ENCODE data around the gene NR1D1. TPM values are rescaled to one million over a fixed set of nuclear protein-coding genes. Genes with fewer than 3 reads are reported as not detected.

NR1D1 gene
- polyA plus RNA-seq, 1 experiment = 2.3 TPM

- CTCF ChIA-PET = interaction anchor here (0.6 to 2.2 kb wide), 6 partner anchors 9 to 56 kb away, joined by 3 to 10 read pairs (median 3); no protein-coding TSS in a partner anchor
- TF ChIP-seq CTCF (IDR thresholded peaks at IDR 0.05; ENCODE audit: insufficient read depth, low read depth, low read length) = no peak
- Histone ChIP-seq H3K27me3 (ENCODE audit: control insufficient read depth, insufficient read depth, low read length) (no peaks in the 10 kb centered on the region), H3K4me3 (ENCODE audit: low read depth, low read length) (no peak overlapping the region), H3K36me3 (ENCODE audit: control insufficient read depth, insufficient read depth, low read length) (peaks cover 36% of the 10 kb centered on the region)
- DNase-seq (ENCODE audit: low read depth) = no peak
- POLR2A ChIA-PET = no interaction called here
Measured at GRCh38 chr17:40095351-40095943, 4.9 kb downstream of the NR1D1 start.

GRCh38 chr17:40094874-40095273 lies 5.5 kb downstream of the NR1D1 start:
- TF ChIP-seq CTCF (IDR thresholded peaks at IDR 0.05; ENCODE audit: insufficient read depth, low read depth, low read length) = no peak
- Histone ChIP-seq H3K4me3 (ENCODE audit: low read depth, low read length) (no peak overlapping the region), H3K36me3 (ENCODE audit: control insufficient read depth, insufficient read depth, low read length) (peaks cover 39% of the 10 kb centered on the region), H3K27me3 (ENCODE audit: control insufficient read depth, insufficient read depth, low read length) (no peaks in the 10 kb centered on the region)
- ChIA-PET POLR2A (no interaction called here), CTCF (interaction anchor here (0.8 to 1.2 kb wide), 3 partner anchors 12 to 20 kb away, joined by 3 to 4 read pairs (median 3); no protein-coding TSS in a partner anchor)
- no peak for DNase-seq (ENCODE audit: low read depth)

- ChIA-PET POLR2A (no interaction called here), CTCF (interaction anchor here (0.9 to 1.9 kb wide), 10 partner anchors 12 to 68 kb away, joined by 3 to 12 read pairs (median 4); no protein-coding TSS in a partner anchor)
- Histone ChIP-seq H3K4me3 (ENCODE audit: low read depth, low read length) (no peak overlapping the region), H3K36me3 (ENCODE audit: control insufficient read depth, insufficient read depth, low read length) (peaks cover 45% of the 10 kb centered on the region), H3K27me3 (ENCODE audit: control insufficient read depth, insufficient read depth, low read length) (no peaks in the 10 kb centered on the region)
- no peak for TF ChIP-seq CTCF (IDR thresholded peaks at IDR 0.05; ENCODE audit: insufficient read depth, low read depth, low read length)
- DNase-seq (ENCODE audit: low read depth) = no peak
Measured at GRCh38 chr17:40093580-40094201, 6.7 kb downstream of the NR1D1 start.

GRCh38 chr17:40093005-40093579 lies 7.3 kb downstream of the NR1D1 start:
- no peak for DNase-seq (ENCODE audit: low read depth)
- ChIA-PET POLR2A (no interaction called here), CTCF (interaction anchor here (1.0 to 1.9 kb wide), 9 partner anchors 14 to 67 kb away, joined by 3 to 12 read pairs (median 4); no protein-coding TSS in a partner anchor)
- Histone ChIP-seq H3K36me3 (ENCODE audit: control insufficient read depth, insufficient read depth, low read length) (peaks cover 49% of the 10 kb centered on the region), H3K4me3 (ENCODE audit: low read depth, low read length) (no peak overlapping the region), H3K27me3 (ENCODE audit: control insufficient read depth, insufficient read depth, low read length) (no peaks in the 10 kb centered on the region)
- no peak for TF ChIP-seq CTCF (IDR thresholded peaks at IDR 0.05; ENCODE audit: insufficient read depth, low read depth, low read length)

- Histone ChIP-seq H3K4me3 (ENCODE audit: low read depth, low read length) (no peak overlapping the region), H3K27me3 (ENCODE audit: control insufficient read depth, insufficient read depth, low read length) (no peaks in the 10 kb centered on the region), H3K36me3 (ENCODE audit: control insufficient read depth, insufficient read depth, low read length) (peaks cover 52% of the 10 kb centered on the region)
- POLR2A ChIA-PET = no interaction called here
- CTCF ChIA-PET = interaction anchor here (1.3 to 1.9 kb wide), 6 partner anchors 15 to 57 kb away, joined by 4 to 12 read pairs (median 6); no protein-coding TSS in a partner anchor
- DNase-seq (ENCODE audit: low read depth) = no peak
- no peak for TF ChIP-seq CTCF (IDR thresholded peaks at IDR 0.05; ENCODE audit: insufficient read depth, low read depth, low read length)
Measured at GRCh38 chr17:40092581-40092980, 7.8 kb downstream of the NR1D1 start.
